HCT116 (cell line): ENCODE results near the gene SSNA1.

ENCODE experiments used
- ATF3 ChIP-seq: IDR thresholded peaks from 2 replicates; pipeline ENCODE4 v1.6.1; 2012
- CTCF ChIP-seq, 3 experiments: fragments of 200-600 bp in 1 of 3; sonication (generic) in 1 of 3; IDR thresholded peaks in 2 of 3; conservative IDR thresholded peaks in 1 of 3; 2 replicates each; pipeline ENCODE4 v1.5.1; 2012 to 2017; ENCODE audit warnings: low read depth in 2 of 3, low read length in 2 of 3, antibody characterized with exemption in 1 of 3, borderline replicate concordance in 1 of 3, control low read depth in 1 of 3, mild to moderate bottlenecking in 1 of 3, mixed read lengths in 1 of 3, mixed run types in 1 of 3, moderate library complexity in 1 of 3; ENCODE audit not compliant: insufficient read depth in 1 of 3
- EZH2phosphoT487 ChIP-seq: fragments of 200-600 bp; IDR thresholded peaks from 2 replicates; pipeline ENCODE4 v1.6.1; 2018; ENCODE audit warnings: antibody characterized with exemption, borderline replicate concordance
- POLR2AphosphoS5 ChIP-seq: IDR thresholded peaks from 2 replicates; pipeline ENCODE4 v1.6.1; 2011; ENCODE audit warnings: mild to moderate bottlenecking, low read depth, low read length, moderate library complexity
- REST ChIP-seq: IDR thresholded peaks from 2 replicates; pipeline ENCODE4 v1.6.1; 2012; ENCODE audit warnings: low read depth
- YY1 ChIP-seq: IDR thresholded peaks from 2 replicates; pipeline ENCODE4 v1.6.1; 2011; ENCODE audit warnings: low read length, low read depth, moderate library complexity, mild to moderate bottlenecking; ENCODE audit not compliant: insufficient replicate concordance; ENCODE audit errors: extremely low read depth

GRCh38 chr9:137179761-137180160, 8.7 kb upstream of the SSNA1 start:
- no peak for TF ChIP-seq YY1
- TF ChIP-seq ATF3: no peak
- TF ChIP-seq CTCF (IDR thresholded peaks at IDR 0.05 in 2 of 3, conservative IDR thresholded peaks at IDR 0.05 in 1 of 3; ENCODE audit: borderline replicate concordance in 1 of 3, insufficient read depth in 1 of 3, low read depth in 2 of 3, low read length in 2 of 3): no peak
- TF ChIP-seq REST: no peak
- TF ChIP-seq POLR2AphosphoS5: no peak
- TF ChIP-seq EZH2phosphoT487: no peak
